GM13977 (cell line): ENCODE measurements around the gene BRCA2.
A peak's percentile ranks its signal among the peaks of the same experiment; 100 is the strongest.

Experiments used
- DNase-seq: peaks from one replicate; pipeline ENCODE4 v3.0.0; 2012; ENCODE audit warnings: low spot score
- in situ Hi-C: fragments of 300-500 bp; cut with MboI; formaldehyde crosslinking; loops from one replicate; pipeline ENCODE4 v1.12.0; 2022; ENCODE audit warnings: low sequenced_read_pairs, low pct_unique_long_range_greater_than_20kb, mixed read lengths, inconsistent platforms; ENCODE audit not compliant: unreplicated experiment
- TF ChIP-seq, protein P1 (sequence below): IDR thresholded peaks from 2 replicates; pipeline ENCODE4 v1.5.1; 2012; ENCODE audit warnings: mild to moderate bottlenecking, control low read depth; ENCODE audit not compliant: insufficient read depth; ENCODE audit errors: extremely low read depth, missing control alignments

Gene BRCA2

DNA sequence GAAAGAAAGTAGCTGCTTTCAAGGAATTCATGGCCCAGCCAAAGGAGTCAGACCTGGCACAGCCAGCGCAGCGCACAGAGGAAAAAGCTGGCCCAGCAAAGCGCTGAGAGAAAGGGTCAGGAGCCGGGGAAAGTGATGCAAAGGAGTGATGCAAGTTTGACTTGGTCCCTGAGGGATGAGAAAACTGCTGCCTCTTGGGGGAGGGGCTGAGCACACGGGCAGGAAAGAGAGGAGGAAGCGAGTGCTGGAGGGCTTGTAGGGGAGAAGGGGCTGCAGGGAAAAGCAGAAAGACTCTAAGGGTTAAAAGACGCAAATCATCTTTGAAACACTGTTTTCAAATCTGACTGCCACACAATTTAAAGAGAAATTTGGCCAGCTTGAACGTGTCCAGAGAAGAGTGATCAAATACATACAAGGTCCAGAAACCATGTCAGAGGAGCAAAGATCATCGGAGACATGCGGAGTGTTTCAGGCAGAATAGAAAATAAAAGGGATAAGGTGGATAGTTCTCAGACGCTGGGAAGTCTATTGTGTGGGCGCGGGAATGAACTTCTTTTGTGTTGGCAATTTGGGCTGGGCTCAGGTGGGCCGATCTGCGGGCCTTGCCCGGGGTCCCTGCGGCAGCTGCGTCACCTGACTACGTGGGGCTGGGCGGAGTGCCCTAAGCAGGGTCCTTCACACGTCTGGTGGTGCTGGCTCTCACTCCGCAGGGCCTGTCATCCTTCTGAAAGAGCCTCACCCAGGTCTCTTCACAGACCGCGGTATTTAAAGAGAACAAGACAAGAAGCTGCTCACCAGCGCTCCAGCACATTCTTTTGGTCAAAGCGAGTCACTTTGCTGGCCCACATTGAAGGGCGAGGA is 94.5 kb downstream of the BRCA2 start:
- DNase-seq: no peak

DNA sequence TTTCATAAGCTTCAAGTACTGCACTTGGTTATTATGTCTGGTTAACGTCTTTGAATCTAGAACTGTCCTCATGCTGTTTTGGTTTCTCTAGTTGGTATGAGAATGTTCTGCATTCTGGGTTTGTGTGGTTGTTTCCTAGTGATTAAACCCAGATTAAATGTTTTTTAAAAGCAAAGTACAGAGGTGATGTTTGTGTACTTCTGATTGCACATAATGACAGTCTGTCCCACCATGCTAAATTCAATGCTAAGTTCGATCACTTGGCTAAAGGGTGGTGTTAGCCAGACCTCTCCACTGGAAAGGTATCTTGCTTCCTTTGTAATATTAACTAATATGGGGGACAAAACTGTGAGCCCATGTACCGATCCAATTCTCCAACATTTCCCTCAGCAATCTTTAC is 98.0 kb downstream of the BRCA2 start:
- in situ Hi-C loops: no loop called here

More for the DNA sequence above, 94.5 kb downstream of the BRCA2 start:
- in situ Hi-C loops: no loop called here
- TF ChIP-seq, protein P1, sequence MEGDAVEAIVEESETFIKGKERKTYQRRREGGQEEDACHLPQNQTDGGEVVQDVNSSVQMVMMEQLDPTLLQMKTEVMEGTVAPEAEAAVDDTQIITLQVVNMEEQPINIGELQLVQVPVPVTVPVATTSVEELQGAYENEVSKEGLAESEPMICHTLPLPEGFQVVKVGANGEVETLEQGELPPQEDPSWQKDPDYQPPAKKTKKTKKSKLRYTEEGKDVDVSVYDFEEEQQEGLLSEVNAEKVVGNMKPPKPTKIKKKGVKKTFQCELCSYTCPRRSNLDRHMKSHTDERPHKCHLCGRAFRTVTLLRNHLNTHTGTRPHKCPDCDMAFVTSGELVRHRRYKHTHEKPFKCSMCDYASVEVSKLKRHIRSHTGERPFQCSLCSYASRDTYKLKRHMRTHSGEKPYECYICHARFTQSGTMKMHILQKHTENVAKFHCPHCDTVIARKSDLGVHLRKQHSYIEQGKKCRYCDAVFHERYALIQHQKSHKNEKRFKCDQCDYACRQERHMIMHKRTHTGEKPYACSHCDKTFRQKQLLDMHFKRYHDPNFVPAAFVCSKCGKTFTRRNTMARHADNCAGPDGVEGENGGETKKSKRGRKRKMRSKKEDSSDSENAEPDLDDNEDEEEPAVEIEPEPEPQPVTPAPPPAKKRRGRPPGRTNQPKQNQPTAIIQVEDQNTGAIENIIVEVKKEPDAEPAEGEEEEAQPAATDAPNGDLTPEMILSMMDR: no peak

DNA sequence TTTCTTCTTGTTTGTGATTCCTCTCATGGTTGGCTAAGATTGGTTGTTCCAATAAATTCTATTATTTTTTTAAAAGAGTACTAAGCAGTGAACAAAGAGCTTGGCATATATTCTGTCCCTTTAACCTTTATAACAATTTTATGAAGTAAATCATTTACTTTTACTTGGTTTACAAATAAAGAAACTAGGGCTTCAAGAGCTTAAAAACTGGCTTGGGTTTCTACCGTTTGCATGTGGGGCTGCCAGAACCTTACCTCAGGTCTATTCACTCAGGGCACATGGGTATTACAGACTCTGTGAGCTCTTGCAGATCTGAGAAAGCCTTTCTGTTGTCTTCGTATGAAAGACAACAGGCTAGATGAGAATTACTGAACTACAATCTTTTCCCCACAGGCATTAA is 99.3 kb downstream of the BRCA2 start:
- DNase-seq: no peak
- in situ Hi-C loops: no loop called here
- TF ChIP-seq, protein P1: no peak

More for the DNA sequence above, 98.0 kb downstream of the BRCA2 start:
- TF ChIP-seq, protein P1: no peak
- DNase-seq: no peak

DNA sequence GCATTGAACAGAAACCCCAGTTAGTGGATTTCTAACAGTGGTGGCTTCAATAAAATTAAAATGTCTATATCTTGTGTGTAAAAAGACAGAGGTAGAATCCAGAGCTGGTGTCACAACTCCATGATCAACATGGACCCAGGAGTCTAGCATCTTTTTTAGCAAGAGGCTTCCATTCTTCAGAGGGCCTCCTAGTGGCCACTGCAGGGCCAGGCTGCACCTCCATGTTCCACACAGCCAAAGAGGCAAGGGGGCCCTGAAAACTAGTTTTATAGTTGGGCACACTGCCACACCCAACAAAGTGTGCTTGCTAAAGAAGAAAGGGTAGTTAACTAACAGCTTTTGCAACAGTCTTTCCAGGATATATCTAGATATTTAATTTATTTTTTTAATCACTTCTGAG is 99.7 kb downstream of the BRCA2 start:
- TF ChIP-seq, protein P1: peak; percentile 59
- no peak for DNase-seq
- in situ Hi-C loops: no loop called here

DNA sequence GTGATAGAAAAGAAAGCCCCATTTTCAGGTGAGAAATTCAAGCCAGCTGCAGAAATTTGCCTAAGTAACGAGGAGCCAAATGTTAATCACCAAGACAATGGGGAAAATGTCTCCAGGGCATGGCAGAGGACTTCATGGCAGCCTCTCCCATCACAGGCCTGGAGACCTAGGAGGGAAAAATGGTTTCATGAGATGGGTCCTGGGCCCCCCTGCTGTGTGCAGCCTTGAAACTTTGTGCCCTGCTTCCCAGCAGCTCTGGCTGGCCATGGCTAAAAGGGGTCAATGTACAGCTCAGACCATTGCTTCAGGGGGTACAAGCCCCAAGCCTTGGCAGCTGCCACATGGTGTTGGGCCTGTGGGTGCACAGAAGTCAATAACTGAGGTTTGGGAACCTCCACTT is 102.7 kb downstream of the BRCA2 start:
- no peak for DNase-seq
- TF ChIP-seq, protein P1: no peak
- in situ Hi-C loops: no loop called here

DNA sequence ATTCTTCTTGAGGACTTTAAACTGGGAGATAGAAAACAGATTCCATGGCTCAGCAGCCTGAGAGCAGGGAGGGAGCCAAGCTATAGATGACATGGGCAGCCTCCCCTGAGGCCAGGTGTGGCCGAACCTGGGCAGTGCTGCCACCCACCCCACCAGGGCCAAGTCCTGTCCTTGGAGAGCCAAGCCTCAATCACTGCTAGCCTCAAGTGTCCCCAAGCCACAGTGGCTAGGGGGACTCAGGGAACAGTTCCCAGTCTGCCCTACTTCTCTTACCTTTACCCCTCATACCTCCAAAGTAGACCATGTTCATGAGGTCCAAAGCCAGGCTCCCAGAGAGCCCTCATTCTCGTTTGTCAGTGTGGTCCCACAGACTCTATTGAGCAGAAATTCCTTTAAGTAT is 104.6 kb downstream of the BRCA2 start:
- TF ChIP-seq, protein P1: no peak
- DNase-seq: no peak
- in situ Hi-C loops: no loop called here
